ENCODE results near the gene GMPR2.

The GMPR2 gene

GRCh38 chr14:24274101-24274543, 41.4 kb downstream of the GMPR2 start:
- Histone ChIP-seq H3K4me3 (ENCODE audit: low read depth in 1 of 2, low read length in 2 of 2) (no peak overlapping the region), H3K27ac (ENCODE audit: low read length) (no peak overlapping the region), H3K9me3 (ENCODE audit: control insufficient read depth in 1 of 2, low read length in 2 of 2) (no peaks in the 10 kb centered on the region), H3K27me3 (ENCODE audit: low read depth, low read length) (no peaks in the 10 kb centered on the region), H3K36me3 (ENCODE audit: control insufficient read depth in 1 of 2, insufficient read depth in 2 of 2, low read length in 2 of 2) (peaks cover 5 to 7% of the 10 kb centered on the region in 2 donors), H3K4me1 (ENCODE audit: control insufficient read depth in 1 of 2, insufficient read depth in 2 of 2, low read length in 2 of 2) (peaks cover 4 to 10% of the 10 kb centered on the region in 2 donors)

- Histone ChIP-seq H3K36me3 (ENCODE audit: control insufficient read depth in 1 of 2, insufficient read depth in 2 of 2, low read length in 2 of 2) (no peaks in the 10 kb centered on the region), H3K27me3 (ENCODE audit: low read depth, low read length) (no peaks in the 10 kb centered on the region), H3K4me3 (ENCODE audit: low read depth in 1 of 2, low read length in 2 of 2) (no peak overlapping the region), H3K27ac (ENCODE audit: low read length) (no peak overlapping the region), H3K4me1 (ENCODE audit: control insufficient read depth in 1 of 2, insufficient read depth in 2 of 2, low read length in 2 of 2) (peaks cover under 1 to 2% of the 10 kb centered on the region in 2 donors), H3K9me3 (ENCODE audit: control insufficient read depth in 1 of 2, low read length in 2 of 2) (no peaks in the 10 kb centered on the region)
Observed at GRCh38 chr14:24277071-24277470, 44.3 kb downstream of the GMPR2 start.

GRCh38 chr14:24277606-24278321, 45.0 kb downstream of the GMPR2 start:
- Histone ChIP-seq H3K27me3 (ENCODE audit: low read depth, low read length) (no peaks in the 10 kb centered on the region), H3K27ac (ENCODE audit: low read length) (no peak overlapping the region), H3K4me3 (ENCODE audit: low read depth in 1 of 2, low read length in 2 of 2) (no peak overlapping the region), H3K9me3 (ENCODE audit: control insufficient read depth in 1 of 2, low read length in 2 of 2) (no peaks in the 10 kb centered on the region), H3K36me3 (ENCODE audit: control insufficient read depth in 1 of 2, insufficient read depth in 2 of 2, low read length in 2 of 2) (no peaks in the 10 kb centered on the region), H3K4me1 (ENCODE audit: control insufficient read depth in 1 of 2, insufficient read depth in 2 of 2, low read length in 2 of 2) (no peaks in the 10 kb centered on the region)

- H3K9me3 ChIP-seq (ENCODE audit: control insufficient read depth in 1 of 2, low read length in 2 of 2), result no peaks in the 10 kb centered on the region
- H3K27me3 ChIP-seq (ENCODE audit: low read depth, low read length), result no peaks in the 10 kb centered on the region
- H3K4me3 ChIP-seq (ENCODE audit: low read depth in 1 of 2, low read length in 2 of 2), result no peak overlapping the region
- H3K4me1 ChIP-seq (ENCODE audit: control insufficient read depth in 1 of 2, insufficient read depth in 2 of 2, low read length in 2 of 2), result no peaks in the 10 kb centered on the region
- H3K27ac ChIP-seq (ENCODE audit: low read length), result no peak overlapping the region
- no peaks in the 10 kb centered on the region for H3K36me3 ChIP-seq (ENCODE audit: control insufficient read depth in 1 of 2, insufficient read depth in 2 of 2, low read length in 2 of 2)
Observed at GRCh38 chr14:24278424-24278823, 45.7 kb downstream of the GMPR2 start.

GRCh38 chr14:24279301-24280186, 46.8 kb downstream of the GMPR2 start:
- H3K27me3 ChIP-seq (ENCODE audit: low read depth, low read length), result no peaks in the 10 kb centered on the region
- no peak overlapping the region for H3K27ac ChIP-seq (ENCODE audit: low read length)
- no peak overlapping the region for H3K4me3 ChIP-seq (ENCODE audit: low read depth in 1 of 2, low read length in 2 of 2)
- H3K9me3 ChIP-seq (ENCODE audit: control insufficient read depth in 1 of 2, low read length in 2 of 2), result no peaks in the 10 kb centered on the region
- H3K4me1 ChIP-seq (ENCODE audit: control insufficient read depth in 1 of 2, insufficient read depth in 2 of 2, low read length in 2 of 2), result no peaks in the 10 kb centered on the region
- H3K36me3 ChIP-seq (ENCODE audit: control insufficient read depth in 1 of 2, insufficient read depth in 2 of 2, low read length in 2 of 2), result no peaks in the 10 kb centered on the region

GRCh38 chr14:24280797-24281460, 48.2 kb downstream of the GMPR2 start:
- H3K36me3 ChIP-seq (ENCODE audit: control insufficient read depth in 1 of 2, insufficient read depth in 2 of 2, low read length in 2 of 2), result no peaks in the 10 kb centered on the region
- H3K9me3 ChIP-seq (ENCODE audit: control insufficient read depth in 1 of 2, low read length in 2 of 2), result no peaks in the 10 kb centered on the region
- no peaks in the 10 kb centered on the region for H3K27me3 ChIP-seq (ENCODE audit: low read depth, low read length)
- H3K4me3 ChIP-seq (ENCODE audit: low read depth in 1 of 2, low read length in 2 of 2), result no peak overlapping the region
- no peak overlapping the region for H3K27ac ChIP-seq (ENCODE audit: low read length)
- no peaks in the 10 kb centered on the region for H3K4me1 ChIP-seq (ENCODE audit: control insufficient read depth in 1 of 2, insufficient read depth in 2 of 2, low read length in 2 of 2)

- H3K4me3 ChIP-seq (ENCODE audit: low read depth in 1 of 2, low read length in 2 of 2), result no peak overlapping the region
- no peaks in the 10 kb centered on the region for H3K9me3 ChIP-seq (ENCODE audit: control insufficient read depth in 1 of 2, low read length in 2 of 2)
- H3K36me3 ChIP-seq (ENCODE audit: control insufficient read depth in 1 of 2, insufficient read depth in 2 of 2, low read length in 2 of 2), result no peaks in the 10 kb centered on the region
- H3K27me3 ChIP-seq (ENCODE audit: low read depth, low read length), result no peaks in the 10 kb centered on the region
- H3K4me1 ChIP-seq (ENCODE audit: control insufficient read depth in 1 of 2, insufficient read depth in 2 of 2, low read length in 2 of 2), result no peaks in the 10 kb centered on the region
- no peak overlapping the region for H3K27ac ChIP-seq (ENCODE audit: low read length)
Observed at GRCh38 chr14:24281636-24282035, 48.9 kb downstream of the GMPR2 start.

- Histone ChIP-seq H3K27ac (ENCODE audit: low read length) (no peak overlapping the region), H3K36me3 (ENCODE audit: control insufficient read depth in 1 of 2, insufficient read depth in 2 of 2, low read length in 2 of 2) (no peaks in the 10 kb centered on the region), H3K4me3 (ENCODE audit: low read depth in 1 of 2, low read length in 2 of 2) (no peak overlapping the region), H3K9me3 (ENCODE audit: control insufficient read depth in 1 of 2, low read length in 2 of 2) (no peaks in the 10 kb centered on the region), H3K4me1 (ENCODE audit: control insufficient read depth in 1 of 2, insufficient read depth in 2 of 2, low read length in 2 of 2) (no peaks in the 10 kb centered on the region), H3K27me3 (ENCODE audit: low read depth, low read length) (no peaks in the 10 kb centered on the region)
Observed at GRCh38 chr14:24282736-24283135, 50.0 kb downstream of the GMPR2 start.

GRCh38 chr14:24283796-24284460, 51.2 kb downstream of the GMPR2 start:
- no peak overlapping the region for H3K4me3 ChIP-seq (ENCODE audit: low read depth in 1 of 2, low read length in 2 of 2)
- H3K27me3 ChIP-seq (ENCODE audit: low read depth, low read length), result no peaks in the 10 kb centered on the region
- no peak overlapping the region for H3K27ac ChIP-seq (ENCODE audit: low read length)
- H3K4me1 ChIP-seq (ENCODE audit: control insufficient read depth in 1 of 2, insufficient read depth in 2 of 2, low read length in 2 of 2), result no peaks in the 10 kb centered on the region
- H3K36me3 ChIP-seq (ENCODE audit: control insufficient read depth in 1 of 2, insufficient read depth in 2 of 2, low read length in 2 of 2), result no peaks in the 10 kb centered on the region
- H3K9me3 ChIP-seq (ENCODE audit: control insufficient read depth in 1 of 2, low read length in 2 of 2), result no peaks in the 10 kb centered on the region

- Histone ChIP-seq H3K9me3 (ENCODE audit: control insufficient read depth in 1 of 2, low read length in 2 of 2) (no peaks in the 10 kb centered on the region), H3K4me1 (ENCODE audit: control insufficient read depth in 1 of 2, insufficient read depth in 2 of 2, low read length in 2 of 2) (no peaks in the 10 kb centered on the region), H3K36me3 (ENCODE audit: control insufficient read depth in 1 of 2, insufficient read depth in 2 of 2, low read length in 2 of 2) (peaks cover 4% of the 10 kb centered on the region in 2 donors), H3K4me3 (ENCODE audit: low read depth in 1 of 2, low read length in 2 of 2) (no peak overlapping the region), H3K27ac (ENCODE audit: low read length) (no peak overlapping the region), H3K27me3 (ENCODE audit: low read depth, low read length) (no peaks in the 10 kb centered on the region)
Observed at GRCh38 chr14:24284501-24285035, 51.8 kb downstream of the GMPR2 start.
